HepG2 (cell line): ENCODE data around the gene CNR2.
"Not testable (repeated sequence)": the region's sequence is repeated elsewhere in the genome, so short reads cannot be mapped to it uniquely, and the experiment has no call there.

Experiments used
- EP300 ChIP-seq, 3 experiments: sonication (generic) in 1 of 3; formaldehyde crosslinking in 1 of 3; IDR thresholded peaks; 2 replicates each; pipeline versions ENCODE4 v1.5.1 to v1.6.1; 2011 to 2020; ENCODE audit warnings: low read depth in 2 of 3, low read length in 2 of 3, borderline replicate concordance in 1 of 3, improper control_type of control experiment in 1 of 3, mild to moderate bottlenecking in 1 of 3, missing genetic modification reagents in 1 of 3, moderate library complexity in 1 of 3
- KAT7 ChIP-seq: IDR thresholded peaks from 2 replicates; pipeline ENCODE4 v1.6.1; 2018; ENCODE audit warnings: borderline replicate concordance, missing compliant biosample characterization
- POLR2AphosphoS5 ChIP-seq: IDR thresholded peaks from 2 replicates; pipeline ENCODE4 v1.6.1; 2012; ENCODE audit warnings: low read depth, low read length
- RAD51 ChIP-seq: fragments of 450-650 bp; IDR thresholded peaks from 2 replicates; pipeline ENCODE4 v1.6.1; 2016; ENCODE audit warnings: borderline replicate concordance
- ZMYM4 ChIP-seq: sonication (generic); formaldehyde crosslinking; IDR thresholded peaks from 2 replicates; pipeline ENCODE4 v1.8.1; 2023; ENCODE audit warnings: mild to moderate bottlenecking, missing genetic modification reagents
- ZNF644 ChIP-seq: IDR thresholded peaks from 2 replicates; pipeline ENCODE4 v1.6.1; 2016; ENCODE audit warnings: low read depth
- ZNF652 ChIP-seq: IDR thresholded peaks from 2 replicates; pipeline ENCODE4 v1.6.1; 2016; ENCODE audit warnings: low read depth, borderline replicate concordance
- TF ChIP-seq, protein P1 (sequence below): sonication (generic); formaldehyde crosslinking; conservative IDR thresholded peaks from 2 replicates; pipeline ENCODE4 v1.4.0; 2020; ENCODE audit warnings: missing genetic modification reagents

DNA sequence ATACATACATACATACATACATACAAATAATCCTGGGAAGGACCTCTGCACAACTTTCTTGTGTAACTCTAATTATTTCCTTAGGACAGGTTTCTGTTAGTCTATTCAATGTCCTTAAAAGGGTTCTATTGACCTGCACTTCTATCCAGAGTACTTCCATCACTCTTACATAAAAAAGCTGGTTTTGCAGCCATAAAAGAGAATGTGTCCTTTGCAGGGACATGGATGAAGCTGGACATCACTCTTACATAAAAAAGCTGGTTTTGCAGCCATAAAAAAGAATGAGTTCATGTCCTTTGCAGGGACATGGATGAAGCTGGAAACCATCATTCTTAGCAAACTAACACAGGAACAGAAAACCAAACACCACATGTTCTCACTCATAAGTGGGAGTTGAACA lies 61.8 kb downstream of the CNR2 start:
- not testable (repeated sequence) for TF ChIP-seq ZNF652 (CRISPR knock-in tag); EP300 (IDR thresholded peaks at IDR 0.05; ENCODE audit: low read depth in 2 of 2, low read length in 2 of 2); EP300 (CRISPR knock-in tag; IDR thresholded peaks at IDR 0.05; ENCODE audit: borderline replicate concordance); KAT7; ZNF644 (CRISPR knock-in tag); RAD51; ZMYM4 (CRISPR knock-in tag); POLR2AphosphoS5
- TF ChIP-seq, protein P1, sequence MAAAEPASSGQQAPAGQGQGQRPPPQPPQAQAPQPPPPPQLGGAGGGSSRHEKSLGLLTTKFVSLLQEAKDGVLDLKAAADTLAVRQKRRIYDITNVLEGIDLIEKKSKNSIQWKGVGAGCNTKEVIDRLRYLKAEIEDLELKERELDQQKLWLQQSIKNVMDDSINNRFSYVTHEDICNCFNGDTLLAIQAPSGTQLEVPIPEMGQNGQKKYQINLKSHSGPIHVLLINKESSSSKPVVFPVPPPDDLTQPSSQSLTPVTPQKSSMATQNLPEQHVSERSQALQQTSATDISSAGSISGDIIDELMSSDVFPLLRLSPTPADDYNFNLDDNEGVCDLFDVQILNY (CRISPR knock-in tag): not testable (repeated sequence)
